ENCODE data around the gene ANTKMT.
A peak's percentile ranks its signal among the peaks of the same experiment; 100 is the strongest.
"Not testable (repeated sequence)": the region's sequence is repeated elsewhere in the genome, so short reads cannot be mapped to it uniquely, and the experiment has no call there.

ANTKMT gene

DNA sequence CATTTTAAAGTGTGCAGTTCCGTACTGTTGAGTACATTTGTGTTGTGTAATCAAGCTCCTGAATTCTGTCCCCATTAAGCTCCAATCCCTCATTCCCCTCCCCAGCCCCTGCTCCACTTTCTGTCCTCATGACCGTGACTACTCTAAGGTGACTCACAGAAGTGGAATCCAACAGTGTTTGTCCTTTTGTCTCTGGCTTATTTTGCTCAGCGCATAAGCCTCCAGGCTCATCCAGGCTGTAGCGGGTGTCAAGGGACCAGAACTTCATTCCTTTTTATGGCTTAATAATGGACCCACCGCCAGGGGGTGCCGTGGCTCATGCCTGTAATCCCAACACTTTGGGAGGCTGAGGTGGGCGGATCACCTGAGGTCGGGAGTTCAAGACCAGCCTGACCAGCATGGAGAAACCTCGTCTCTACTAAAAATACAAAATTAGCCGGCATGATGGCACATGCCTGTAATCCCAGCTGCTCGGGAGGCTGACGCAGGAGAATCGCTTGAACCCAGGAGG lies 8.2 kb upstream of the ANTKMT start:
- not testable (repeated sequence) for DNase-seq (ENCODE audit: extremely low read depth in 1 of 2, low read depth in 1 of 2)

DNA sequence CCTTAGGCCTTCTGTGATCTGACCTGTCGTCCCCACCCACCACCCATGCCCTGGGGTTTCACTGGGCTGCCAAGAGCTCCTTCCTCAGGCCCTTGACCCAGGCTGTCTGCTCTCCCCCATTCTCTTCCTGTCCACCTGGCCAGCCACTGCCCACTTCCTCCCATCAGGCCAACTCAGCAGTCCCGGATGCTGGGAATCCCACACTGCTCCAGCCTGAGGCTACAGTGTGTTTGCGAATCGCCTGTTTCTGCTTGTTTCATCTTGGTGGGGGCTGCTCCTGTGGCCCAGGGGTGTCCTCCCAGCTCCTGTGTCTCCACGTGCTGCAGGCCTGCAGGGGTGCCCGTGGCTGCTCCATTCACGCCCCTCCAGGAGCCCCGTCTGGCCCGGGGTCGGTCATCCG lies 6.9 kb upstream of the ANTKMT start:
- no peak for DNase-seq (ENCODE audit: extremely low read depth in 1 of 2, low read depth in 1 of 2)

DNA sequence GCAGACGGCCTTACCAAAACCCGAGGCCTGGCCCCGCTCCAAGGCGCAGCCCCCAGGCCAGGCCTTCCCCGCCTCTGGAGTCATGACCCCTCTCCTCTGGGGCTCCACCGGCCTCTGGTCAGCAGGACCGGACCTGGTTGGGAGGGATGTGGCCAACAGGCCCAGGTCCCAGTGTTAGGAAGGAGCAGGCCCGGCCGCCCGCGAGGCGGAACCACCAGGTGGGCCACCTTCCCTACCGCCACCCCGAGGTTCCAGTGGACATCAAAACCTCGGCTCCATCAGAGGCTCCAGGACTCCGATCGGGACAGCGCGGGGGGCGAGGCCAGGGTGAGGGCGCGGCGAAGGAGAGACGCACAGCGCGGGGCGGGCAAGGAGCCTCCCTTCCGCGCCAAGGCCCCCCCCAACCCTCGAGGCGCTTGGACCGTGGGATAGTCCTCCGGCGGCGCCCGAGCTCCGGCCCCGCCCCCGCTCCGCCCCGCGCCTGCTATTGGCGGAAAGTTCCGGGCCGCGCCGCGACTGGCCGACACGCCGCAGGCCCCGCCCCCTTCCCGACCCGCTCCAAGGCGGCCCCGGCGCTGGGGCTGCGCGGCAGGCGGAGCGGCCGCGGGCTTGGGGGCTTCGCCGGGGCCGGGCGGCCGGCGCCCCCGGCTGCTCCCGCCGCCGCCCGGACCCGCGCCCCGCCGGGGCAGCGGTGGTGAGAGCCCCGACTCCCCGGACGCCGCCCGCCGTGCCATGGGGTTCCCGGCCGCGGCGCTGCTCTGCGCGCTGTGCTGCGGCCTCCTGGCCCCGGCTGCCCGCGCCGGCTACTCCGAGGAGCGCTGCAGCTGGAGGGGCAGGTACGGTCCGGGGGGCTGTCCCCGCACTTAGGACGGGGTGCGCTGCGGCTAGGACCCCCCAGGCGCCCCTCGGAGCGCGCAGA lies 6.1 kb upstream of the ANTKMT start, which contains the start of gene METRN:
Gene METRN (plus strand): TSS at position 561 of the 919 bp plus-strand sequence. CDS start 172 bp downstream, at position 733.
- DNase-seq (ENCODE audit: extremely low read depth in 1 of 2, low read depth in 1 of 2): peak; percentile 65 to 88

DNA sequence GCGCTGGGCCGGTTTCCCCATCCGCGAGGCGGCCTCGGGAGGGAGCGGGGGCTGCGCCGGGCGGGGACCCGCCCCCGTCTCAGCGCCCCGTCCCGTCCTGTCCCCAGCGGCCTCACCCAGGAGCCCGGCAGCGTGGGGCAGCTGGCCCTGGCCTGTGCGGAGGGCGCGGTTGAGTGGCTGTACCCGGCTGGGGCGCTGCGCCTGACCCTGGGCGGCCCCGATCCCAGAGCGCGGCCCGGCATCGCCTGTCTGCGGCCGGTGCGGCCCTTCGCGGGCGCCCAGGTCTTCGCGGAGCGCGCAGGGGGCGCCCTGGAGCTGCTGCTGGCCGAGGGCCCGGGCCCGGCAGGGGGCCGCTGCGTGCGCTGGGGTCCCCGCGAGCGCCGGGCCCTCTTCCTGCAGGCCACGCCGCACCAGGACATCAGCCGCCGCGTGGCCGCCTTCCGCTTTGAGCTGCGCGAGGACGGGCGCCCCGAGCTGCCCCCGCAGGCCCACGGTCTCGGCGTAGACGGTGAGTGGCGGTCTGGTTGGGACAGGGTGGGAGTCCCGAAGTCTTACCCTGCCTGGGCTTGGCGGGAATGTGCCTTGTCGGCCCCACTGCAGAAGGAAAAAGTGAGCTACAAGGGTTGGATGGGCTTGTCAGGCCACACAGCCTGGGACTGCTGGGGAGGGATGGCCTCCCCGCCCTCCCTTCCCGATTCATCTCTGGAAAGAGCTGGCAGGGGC lies 5.3 kb upstream of the ANTKMT start:
- DNase-seq (ENCODE audit: extremely low read depth in 1 of 2, low read depth in 1 of 2): no peak

DNA sequence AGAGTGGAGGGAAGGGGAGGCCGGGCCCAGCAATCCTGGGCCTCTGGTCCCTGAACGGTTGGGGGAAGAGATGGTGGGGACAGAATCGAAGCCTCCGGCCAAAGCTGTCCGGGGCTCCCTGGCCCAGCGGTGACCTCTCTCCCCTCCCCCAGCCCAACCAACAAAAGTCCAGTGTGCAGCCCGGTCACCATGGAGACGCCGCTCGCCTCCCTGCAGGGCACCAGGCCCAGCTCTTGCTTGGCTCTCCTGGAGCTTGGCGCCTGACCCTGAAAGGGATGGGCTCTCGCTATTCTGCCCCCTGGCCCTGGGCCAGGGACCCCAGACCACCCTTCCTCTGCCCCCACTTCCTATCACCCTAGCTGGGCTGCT lies 4.8 kb upstream of the ANTKMT start:
- DNase-seq (ENCODE audit: extremely low read depth in 1 of 2, low read depth in 1 of 2): no peak

DNA sequence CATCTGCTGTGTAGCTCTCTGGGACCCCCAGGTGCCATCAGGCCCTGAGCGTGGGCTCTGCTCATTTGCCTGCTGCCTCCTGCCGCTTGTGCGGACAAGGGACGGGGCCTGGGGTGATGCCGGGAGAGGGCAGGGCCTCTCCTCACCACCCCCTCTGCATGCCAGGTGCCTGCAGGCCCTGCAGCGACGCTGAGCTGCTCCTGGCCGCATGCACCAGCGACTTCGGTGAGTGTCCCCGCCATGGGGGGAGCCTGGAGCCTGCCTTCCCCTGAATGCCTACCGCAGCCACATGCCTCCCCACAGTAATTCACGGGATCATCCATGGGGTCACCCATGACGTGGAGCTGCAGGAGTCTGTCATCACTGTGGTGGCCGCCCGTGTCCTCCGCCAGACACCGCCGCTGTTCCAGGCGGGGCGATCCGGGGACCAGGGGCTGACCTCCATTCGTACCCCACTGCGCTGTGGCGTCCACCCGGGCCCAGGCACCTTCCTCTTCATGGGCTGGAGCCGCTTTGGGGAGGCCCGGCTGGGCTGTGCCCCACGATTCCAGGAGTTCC lies 4.1 kb upstream of the ANTKMT start:
- DNase-seq (ENCODE audit: extremely low read depth in 1 of 2, low read depth in 1 of 2): no peak

DNA sequence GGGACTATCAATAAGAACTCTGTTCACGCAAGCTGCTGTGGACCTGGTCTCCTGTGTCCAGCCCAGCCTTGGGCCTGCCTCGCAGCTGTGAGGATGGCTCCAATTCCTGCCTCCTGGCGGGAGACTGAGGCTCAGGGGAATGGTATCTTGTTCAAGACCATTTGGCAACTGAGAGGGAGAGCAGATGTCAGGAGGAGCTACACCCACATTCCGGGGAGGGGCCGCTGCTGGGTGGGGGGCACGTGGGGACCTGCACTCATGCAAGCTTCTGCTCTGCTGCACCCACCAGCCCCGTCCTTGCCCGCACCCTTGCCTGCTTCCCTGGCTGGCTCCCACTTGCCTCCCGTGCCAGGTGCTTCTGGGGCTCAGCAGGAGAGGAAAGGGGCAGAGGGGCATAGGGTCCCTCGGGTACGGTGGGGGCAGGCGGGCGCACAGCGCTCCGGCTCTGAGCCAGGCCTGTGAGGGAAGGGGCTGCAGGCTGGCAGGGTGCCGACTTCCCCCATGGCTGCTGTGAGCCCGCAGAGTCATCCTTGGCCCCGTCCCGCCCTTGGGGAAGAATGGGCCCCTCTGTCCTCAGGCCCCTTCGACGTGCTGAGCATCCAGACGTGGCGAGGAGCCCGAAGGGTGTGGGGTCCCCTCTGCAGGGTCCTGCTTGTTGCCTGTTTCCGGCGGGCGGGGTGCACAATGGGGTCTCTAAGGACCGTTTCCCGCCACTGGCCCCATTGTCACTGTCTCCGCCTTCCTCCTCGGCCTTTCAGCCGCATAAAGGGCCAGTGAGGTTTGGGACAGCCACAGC lies 3.3 kb upstream of the ANTKMT start:
- no peak for DNase-seq (ENCODE audit: extremely low read depth in 1 of 2, low read depth in 1 of 2)

DNA sequence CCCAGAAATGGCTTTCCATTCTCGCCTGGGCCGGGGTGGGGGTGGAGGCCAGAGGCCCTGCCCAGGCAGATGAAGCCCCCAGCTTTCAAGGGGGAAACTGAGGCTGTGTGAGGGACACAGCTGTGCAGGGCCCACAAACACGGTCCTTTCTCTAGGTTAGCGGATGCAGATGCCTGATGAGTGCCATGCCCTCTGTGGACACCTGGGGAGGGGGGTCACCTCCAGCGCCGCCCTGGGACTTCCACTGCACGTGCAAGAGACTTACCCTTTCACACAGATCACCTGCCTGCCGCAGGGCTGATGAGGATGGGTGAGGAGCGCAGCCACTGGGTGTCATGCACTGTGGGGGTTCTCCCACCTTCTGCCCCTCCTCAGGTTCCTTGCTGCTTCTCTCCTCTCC lies 2.6 kb upstream of the ANTKMT start:
- DNase-seq (ENCODE audit: extremely low read depth in 1 of 2, low read depth in 1 of 2): no peak

DNA sequence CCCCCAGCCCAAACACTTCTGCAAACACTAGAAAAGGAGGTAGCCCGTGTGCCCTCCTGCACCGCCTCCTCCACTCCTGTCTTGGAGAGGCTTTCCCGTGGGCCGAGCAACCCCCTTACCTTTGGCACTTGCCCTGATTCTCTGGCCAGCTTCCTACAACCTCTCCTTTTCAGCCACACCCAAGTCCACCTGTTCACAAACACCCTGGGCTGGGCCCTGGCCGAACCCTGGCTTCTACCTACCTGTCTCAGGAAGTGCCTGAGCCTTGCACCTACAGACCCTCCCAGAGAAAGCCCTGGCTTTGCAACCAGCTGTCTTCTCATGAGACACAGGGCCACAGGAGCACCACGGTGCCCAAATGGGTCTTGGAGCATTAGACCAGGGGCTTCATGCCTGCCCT lies 2.0 kb upstream of the ANTKMT start:
- no peak for DNase-seq (ENCODE audit: extremely low read depth in 1 of 2, low read depth in 1 of 2)

DNA sequence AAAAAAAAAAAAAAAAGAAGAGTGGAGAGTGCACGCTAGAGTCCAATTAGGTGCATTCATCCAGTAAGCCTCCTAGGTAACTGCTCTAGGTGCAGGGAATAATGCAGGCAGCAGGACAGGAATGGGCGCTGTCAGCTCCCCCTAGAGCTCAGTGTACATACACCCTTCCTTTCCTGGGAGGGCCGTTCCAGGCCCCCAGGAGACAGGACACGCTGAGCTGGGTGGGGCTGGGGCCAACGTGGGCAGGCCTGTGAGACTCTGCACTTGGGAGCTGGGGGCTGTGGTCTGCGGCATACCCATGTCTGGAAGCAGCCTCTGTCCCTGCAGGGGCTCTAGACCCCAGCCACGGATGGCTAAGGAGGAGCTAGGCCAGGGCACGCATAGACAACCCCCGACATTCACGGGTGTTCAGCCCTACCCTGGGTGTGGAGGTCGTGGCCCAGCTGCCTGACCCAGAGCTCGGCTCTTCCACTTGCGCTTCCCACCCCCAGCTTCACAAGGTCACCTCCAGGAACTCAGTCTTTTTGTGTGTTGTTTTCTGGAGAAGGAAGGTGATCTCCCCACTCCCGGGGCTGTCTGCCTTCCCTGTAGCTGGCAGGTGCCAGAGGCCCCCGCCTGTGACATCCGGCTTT lies 1.0 kb upstream of the ANTKMT start:
- DNase-seq (ENCODE audit: extremely low read depth in 1 of 2, low read depth in 1 of 2): no peak

DNA sequence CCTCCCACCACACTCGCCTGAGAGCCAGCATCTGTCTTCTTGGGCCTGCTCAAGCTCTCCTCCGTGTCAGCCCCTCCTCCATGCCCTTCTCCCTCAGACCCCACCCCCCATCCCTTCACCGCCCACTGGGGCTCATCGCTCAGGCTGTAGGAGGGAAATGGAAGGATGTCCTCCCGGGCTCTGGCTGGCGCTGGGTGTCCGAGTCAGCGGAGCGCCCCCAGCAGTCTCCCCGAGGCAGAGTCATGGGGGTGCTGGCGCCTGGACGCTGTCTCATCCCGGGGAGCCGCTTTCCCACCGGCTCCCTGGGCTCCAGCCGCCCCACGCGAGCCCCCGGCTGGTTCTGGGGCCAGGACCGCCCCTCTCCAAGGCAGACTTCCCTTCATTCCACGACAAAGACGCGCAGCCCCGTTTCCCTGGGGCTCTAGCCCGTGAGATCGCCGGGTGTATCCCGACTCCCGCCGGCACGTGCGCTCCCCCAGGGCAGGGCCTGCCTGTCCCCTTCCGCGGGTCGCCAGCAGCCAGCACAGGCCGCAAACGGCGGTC lies 428 bp upstream of the ANTKMT start:
- DNase-seq (ENCODE audit: extremely low read depth in 1 of 2, low read depth in 1 of 2): no peak

DNA sequence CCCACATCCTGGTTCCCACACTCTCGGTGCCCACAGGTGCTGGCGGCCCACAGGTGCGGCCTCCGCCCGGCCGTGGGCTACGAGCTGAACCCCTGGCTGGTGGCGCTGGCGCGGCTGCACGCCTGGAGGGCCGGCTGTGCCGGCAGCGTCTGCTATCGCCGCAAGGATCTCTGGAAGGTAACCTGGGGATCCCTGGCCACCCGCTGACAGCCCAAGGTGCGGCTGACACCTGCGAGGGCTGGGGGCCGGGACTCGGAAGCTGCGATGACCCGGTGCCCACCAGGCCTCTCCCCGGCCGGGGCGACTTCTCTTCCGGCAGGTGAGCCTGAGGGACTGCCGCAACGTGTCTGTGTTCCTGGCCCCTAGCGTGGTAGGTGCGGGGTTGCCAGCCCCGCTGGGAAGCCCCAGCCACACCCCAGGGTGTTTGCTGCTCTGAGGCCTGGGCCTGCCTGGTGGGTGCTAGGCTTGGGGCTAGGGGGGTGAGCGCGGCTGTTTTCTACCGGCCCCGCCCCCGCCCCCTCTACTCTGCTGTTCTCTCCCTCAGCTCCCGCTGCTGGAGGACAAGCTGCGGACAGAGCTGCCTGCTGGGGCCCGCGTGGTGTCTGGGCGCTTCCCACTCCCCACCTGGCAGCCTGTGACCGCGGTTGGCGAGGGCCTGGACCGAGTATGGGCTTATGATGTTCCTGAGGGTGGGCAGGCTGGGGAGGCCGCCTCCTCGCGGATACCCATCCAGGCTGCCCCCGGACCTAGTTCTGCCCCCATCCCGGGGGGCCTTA lies 1.0 kb downstream of the ANTKMT start:
- no peak for DNase-seq (ENCODE audit: extremely low read depth in 1 of 2, low read depth in 1 of 2)

DNA sequence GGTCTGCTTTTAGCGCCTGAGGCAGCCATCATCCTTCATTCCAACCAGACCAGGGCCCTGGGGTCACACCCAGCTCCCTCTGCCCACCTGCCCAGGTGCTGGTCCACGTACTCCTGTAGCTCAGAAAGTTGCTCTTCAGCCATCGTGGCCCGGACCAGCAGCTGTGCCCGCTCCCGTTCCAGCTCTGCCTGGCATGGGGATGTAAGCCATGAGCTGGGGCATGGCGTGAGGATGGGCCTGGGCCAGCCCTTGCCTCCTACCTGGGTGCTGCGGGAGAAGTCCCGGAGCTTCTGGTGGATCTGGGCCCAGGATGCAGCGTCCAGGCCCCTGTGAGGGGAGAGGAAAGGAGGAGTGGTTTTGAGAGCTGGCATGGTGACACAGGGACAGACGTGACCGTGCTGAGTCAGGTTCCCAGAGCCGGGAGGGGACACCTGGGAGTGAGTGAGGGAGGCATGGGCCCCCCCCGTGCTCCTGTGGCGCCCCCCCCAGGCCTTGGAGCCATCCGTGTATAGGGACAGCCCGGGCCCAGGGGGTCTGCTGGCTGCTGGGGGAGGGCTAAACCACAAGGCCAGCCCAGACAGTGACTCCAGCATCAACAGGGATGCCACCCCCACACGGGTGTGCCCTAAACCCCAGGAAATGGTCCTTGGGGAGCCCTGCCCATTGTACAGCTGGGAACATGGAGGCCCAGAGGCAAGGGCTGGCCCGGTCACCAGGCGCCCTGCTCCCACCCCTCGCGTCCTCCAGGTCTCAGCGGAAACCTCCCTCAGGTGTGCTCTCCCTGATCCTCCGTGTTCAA lies 2.1 kb downstream of the ANTKMT start:
- no peak for DNase-seq (ENCODE audit: extremely low read depth in 1 of 2, low read depth in 1 of 2)

DNA sequence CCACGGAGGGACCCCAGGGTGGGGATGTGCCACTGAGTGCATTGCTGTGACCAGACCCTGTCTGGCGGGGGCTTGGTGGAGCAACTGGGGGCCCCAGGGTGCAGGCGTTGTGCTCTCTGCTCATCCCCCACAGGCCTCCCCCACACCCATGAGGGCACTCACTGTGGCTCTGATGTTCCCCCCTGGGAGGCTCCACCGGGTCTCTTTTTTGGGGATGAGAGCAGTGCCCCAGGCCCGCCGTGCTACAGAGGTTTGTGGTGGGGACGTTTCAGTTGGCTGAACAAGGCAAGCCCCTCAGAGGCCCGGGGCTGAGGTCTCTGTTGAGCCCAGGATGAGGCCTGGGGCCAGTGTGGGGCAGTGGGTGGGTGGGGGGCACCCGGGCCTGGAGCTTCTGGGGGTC lies 2.7 kb downstream of the ANTKMT start:
- DNase-seq (ENCODE audit: extremely low read depth in 1 of 2, low read depth in 1 of 2): no peak

DNA sequence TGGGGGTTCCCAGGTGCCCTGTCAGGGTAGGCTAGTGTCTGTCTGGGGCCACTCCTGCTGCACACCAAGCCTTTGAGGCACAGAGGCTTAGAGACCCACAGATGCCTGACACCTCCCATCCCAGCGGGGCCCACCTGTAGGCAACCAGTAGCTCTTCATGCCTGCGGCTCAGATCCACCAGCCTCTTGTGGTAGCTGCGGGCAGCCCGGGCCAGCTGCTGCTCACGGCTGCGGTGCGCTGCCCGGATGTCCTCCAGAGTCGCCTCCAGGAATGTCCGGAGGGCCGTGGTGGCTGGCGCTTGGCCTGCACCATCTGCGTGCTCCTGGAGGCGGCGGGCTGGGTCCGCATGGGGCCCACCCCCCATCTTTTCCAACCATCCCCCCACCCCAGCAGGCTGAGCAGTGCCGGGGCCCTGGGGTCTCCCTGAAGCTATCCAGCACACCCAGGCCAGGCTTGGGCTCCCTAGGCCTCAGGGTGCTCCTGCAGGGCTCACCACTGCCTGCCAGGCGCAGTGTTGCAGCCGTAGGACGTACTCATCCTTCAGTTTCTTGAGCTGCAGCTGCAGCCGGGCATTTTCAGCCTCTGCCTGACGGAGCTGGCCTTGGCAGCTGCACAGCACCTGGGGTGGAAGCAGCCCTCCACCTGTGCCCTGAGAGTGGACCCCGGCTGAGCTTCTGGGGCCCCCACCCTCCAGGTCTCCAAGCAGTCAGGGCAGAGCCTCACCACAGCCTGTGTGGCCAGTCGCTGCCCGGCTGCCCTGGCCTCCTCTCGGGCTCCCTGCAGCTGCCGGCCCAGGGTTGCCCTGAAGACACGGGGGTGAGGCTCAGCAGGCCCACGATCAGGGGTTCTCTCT lies 3.5 kb downstream of the ANTKMT start:
- DNase-seq (ENCODE audit: extremely low read depth in 1 of 2, low read depth in 1 of 2): no peak

DNA sequence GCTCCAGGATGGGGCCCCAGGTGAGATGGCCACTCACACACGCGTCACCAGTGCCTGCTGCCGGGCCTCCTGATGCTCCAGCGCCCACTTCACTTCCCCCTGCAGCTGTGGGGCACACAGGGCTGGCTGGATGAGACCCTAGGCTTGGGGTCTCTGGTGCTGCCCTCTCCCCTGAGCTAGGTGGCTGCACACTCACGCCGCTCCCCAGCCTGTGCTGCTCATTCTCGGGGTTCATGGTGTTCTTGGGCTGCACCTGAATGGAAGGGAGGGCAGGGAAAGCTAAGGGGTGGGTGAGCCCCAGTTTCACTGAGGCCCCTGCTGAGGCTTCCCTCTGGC lies 4.1 kb downstream of the ANTKMT start:
- no peak for DNase-seq (ENCODE audit: extremely low read depth in 1 of 2, low read depth in 1 of 2)

DNA sequence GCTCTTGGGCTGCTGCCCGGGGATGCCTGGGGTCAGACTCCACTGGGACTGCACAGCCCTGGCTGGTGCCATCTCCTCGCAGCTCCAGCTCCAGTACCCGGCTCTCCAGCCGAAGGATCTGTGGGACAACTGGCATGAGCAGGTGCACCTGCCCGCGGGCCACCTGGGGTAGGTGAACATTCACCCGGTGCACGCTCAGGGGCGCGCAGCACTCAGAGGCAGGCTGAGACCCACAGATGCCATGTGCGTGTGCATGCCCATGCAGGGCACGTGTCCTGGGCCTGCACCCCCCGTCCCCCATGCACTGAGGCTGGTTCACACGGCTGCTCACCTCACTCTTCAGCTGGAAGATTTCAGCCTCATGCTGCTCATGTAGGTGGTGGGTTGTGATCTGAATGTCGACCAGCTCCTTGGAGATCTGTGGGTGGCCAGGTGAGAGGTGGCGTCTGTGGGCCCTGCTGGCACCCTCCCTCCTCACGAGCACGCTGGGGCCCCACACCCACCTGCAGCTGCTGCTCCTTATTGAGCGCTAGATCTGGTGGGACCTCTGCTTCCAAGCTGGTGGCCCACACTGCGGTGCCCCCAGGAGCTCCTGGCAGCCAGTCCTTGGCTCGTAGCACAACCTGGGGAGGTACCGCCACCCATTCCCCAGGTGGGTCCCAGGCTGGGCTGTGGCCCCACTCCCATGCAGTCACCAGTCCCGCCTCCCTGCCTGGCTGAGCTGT lies 4.7 kb downstream of the ANTKMT start:
- no peak for DNase-seq (ENCODE audit: extremely low read depth in 1 of 2, low read depth in 1 of 2)
